Measurements from ENCODE around the gene SNRNP48. TPM values are rescaled to one million over a fixed set of nuclear protein-coding genes. Genes with fewer than 3 reads are reported as not detected.

Gene SNRNP48
- total RNA-seq, 2 experiments from 2014 or later, result 15.8 to 16.1 TPM

DNA sequence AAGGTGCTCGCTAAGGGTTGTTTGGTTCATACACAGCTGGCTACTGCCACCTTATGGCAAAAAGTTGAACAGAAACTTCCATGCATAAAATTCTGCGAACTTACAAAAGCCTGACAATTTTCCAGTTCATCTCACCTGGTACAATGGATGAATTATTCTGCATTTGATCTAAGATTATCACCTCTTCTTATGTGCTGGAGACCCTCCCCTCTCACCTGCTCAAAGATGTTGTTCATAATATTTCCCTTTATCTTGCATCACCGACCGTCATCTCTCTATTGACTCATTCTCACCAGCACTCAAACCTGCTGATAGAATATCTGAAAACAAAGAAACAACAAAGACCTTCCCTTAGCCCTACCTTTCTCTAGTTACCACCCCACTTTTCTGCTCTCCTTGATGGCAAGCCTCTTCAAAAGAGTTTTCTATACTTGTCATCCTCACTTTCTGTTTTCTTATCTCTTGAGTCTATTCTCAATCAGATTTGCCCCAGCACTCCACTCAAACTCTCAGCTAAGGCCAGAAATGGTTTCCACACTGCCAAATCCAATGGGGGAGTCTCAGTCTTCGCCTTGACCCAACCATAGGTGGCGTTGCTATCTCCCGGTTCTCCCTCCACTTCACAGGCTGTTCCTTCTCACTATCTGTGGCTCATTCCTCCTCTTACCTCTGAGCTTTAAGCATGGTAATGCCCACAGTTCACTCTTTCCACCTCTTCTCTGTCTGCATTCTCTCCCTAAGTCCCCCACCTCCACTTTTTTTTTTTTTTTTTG lies 25.8 kb downstream of the SNRNP48 start:
- no peak for DNase-seq
- peaks cover 18% of the 10 kb centered on the region for H3K4me1 Mint-ChIP-seq
- H3K9me3 Mint-ChIP-seq, result no peaks in the 10 kb centered on the region
- H3K27me3 Mint-ChIP-seq, result no peaks in the 10 kb centered on the region
- H3K4me3 Mint-ChIP-seq, result no peak overlapping the region
- H3K36me3 Mint-ChIP-seq, result peaks cover 4% of the 10 kb centered on the region
- H3K27ac Mint-ChIP-seq, result no peak overlapping the region

DNA sequence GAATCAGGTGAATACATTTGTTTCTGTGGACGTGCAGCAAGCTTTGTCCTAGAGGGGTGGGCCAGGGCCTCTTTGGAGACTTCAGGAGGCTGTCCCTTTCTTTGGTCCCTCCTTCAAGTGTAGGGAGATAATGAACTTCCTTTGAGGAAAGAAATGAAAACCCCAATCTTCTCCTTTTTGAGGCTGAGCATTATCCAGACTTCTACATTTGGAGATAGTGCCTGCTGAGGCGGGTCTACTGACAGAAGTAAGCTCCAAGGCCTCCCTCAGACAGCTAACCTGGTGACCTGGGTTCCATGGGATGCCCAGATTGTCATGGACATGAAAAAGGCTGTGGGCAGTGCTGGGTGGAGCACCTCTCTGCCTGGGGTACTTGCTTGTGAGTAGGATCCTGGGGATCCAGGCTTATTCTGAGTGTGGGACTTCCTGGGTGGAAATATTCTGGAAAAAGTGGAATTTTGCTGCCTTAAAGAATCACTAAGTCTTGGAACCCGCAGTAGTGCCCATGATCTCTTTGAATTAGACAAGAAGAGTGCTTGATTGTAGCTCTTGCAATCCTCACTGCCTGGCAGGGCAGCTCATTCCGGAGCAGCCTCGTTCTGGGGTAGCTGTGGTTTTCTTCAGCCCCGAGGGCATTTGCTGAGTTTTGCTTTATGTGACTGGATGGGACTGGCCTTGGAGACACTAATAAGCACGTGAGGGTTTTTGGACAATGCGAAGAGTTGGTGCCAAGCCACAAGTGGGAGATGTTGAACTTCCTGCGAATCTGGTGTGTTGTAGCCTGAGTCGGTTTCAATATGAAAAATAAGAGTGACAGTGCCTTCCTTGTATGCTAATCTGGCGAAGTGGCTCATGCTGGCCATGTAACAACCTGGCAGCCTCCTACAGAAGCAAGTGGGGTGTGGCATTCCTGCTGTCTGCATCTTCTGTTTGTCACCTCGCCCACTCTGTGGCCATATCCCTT lies 28.1 kb downstream of the SNRNP48 start:
- no peak overlapping the region for H3K27ac Mint-ChIP-seq
- DNase-seq, result no peak
- no peaks in the 10 kb centered on the region for H3K9me3 Mint-ChIP-seq
- H3K4me1 Mint-ChIP-seq, result peaks cover 18% of the 10 kb centered on the region
- H3K36me3 Mint-ChIP-seq, result no peaks in the 10 kb centered on the region
- H3K4me3 Mint-ChIP-seq, result no peak overlapping the region
- no peaks in the 10 kb centered on the region for H3K27me3 Mint-ChIP-seq

DNA sequence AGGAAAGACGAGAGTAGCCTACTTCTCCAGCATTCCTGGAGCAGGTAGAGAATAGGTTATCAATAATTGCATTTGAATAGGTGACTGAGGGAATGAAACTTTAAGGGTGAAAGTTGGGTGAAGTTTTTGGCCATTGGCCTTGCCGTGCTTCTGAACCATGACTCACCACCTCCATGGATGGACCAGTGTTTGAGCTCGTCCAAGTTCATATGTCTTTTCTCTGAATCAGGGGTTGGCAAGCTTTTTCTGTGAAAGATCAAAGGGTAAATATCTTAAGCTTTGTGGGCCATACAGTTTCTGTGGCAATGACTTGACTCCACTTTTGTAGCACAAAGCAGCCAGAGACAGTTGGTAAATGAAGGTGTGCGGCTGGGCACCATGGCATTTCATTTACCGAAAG lies 31.8 kb downstream of the SNRNP48 start:
- DNase-seq, result no peak
- H3K9me3 Mint-ChIP-seq, result no peaks in the 10 kb centered on the region
- H3K36me3 Mint-ChIP-seq, result no peaks in the 10 kb centered on the region
- H3K27me3 Mint-ChIP-seq, result peaks cover 3% of the 10 kb centered on the region
- peaks cover 9% of the 10 kb centered on the region for H3K4me1 Mint-ChIP-seq
- H3K27ac Mint-ChIP-seq, result no peak overlapping the region
- H3K4me3 Mint-ChIP-seq, result no peak overlapping the region

DNA sequence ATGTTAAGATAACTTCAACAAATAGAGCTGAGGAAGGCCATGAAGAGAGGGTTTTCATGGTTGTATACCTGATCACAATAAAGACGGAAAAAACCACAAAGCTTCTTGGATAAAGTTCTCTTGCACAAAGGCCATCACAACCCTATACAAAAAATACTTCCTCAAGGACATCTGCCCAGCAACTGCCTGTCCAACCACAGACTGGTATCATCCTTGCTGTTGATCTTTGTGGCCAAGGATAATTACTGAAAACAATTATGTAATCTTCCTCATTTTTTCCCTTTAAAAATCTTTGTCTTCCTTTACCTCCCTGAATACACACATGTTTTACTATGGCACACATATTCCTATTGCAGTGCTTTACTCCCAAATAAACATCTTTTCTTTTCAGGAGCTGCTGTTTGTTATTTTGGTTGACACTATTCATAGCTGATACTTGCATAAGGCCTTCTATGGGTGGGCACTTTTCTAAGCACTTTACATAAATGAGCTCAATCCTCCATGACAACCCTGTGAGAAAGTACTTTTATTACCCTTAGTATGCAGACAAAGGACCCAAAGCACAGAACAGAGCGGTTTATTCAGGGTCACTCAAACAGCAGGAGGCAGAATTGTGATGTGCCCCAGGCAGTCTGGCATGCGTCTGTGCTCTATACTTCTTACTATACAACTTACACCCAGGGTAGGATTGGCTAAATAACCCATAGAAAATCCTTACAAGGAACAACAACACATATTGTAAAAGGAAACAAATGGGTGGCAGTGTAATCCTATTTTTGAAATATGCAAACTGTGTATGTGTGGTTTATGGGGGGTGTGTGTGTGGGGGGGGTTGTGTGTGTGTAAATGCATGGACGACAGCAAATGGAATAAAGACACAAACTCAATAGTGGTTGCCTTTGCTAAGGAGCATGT lies 35.1 kb downstream of the SNRNP48 start:
- Mint-ChIP-seq H3K36me3 (no peaks in the 10 kb centered on the region), H3K9me3 (no peaks in the 10 kb centered on the region), H3K27me3 (peaks cover 8% of the 10 kb centered on the region), H3K27ac (no peak overlapping the region), H3K4me1 (no peaks in the 10 kb centered on the region), H3K4me3 (no peak overlapping the region)
- no peak for DNase-seq

DNA sequence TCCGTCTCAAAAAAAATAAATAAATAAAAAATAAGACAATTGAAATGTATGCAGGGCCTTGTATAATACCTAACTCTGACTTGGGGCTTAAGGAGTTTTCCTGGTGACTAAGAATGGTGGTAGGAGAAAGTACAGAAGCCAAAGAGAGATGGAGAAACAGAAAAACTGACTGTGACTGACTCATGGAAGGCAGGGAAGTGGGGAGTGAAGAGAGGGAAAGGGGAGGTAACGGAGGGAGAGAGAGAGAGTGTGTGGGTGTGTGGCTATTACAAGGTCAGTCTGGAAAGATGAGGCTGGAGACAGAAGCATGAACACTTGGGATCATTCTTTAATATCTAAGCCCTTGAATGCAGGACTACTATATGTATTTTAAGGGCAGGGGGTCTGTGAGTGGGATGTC lies 38.5 kb downstream of the SNRNP48 start:
- no peak overlapping the region for H3K4me3 Mint-ChIP-seq
- no peak for DNase-seq
- H3K9me3 Mint-ChIP-seq, result no peaks in the 10 kb centered on the region
- H3K36me3 Mint-ChIP-seq, result no peaks in the 10 kb centered on the region
- H3K27me3 Mint-ChIP-seq, result peaks cover 8% of the 10 kb centered on the region
- no peak overlapping the region for H3K27ac Mint-ChIP-seq
- H3K4me1 Mint-ChIP-seq, result no peaks in the 10 kb centered on the region

DNA sequence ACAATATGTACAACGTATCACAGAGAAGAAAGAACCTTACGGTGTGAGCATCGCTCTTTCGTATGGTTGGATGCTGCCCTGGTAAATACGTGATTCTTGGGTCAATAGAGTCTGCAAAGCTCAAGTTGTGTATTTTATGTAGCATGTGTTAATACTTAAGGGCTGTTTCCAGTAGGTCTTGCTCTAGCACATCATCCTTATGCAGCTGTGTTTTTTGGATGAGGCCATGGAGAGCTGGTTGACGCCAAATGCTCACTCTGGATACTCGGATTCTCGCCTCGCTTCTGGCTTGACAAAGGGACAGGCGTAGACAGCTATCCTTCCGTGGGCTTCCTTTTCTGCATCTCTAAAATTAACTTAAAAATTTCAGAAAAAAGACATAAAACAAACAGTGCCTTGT lies 38.9 kb downstream of the SNRNP48 start:
- no peak overlapping the region for H3K4me3 Mint-ChIP-seq
- peaks cover 6% of the 10 kb centered on the region for H3K27me3 Mint-ChIP-seq
- H3K9me3 Mint-ChIP-seq, result no peaks in the 10 kb centered on the region
- H3K4me1 Mint-ChIP-seq, result no peaks in the 10 kb centered on the region
- H3K27ac Mint-ChIP-seq, result no peak overlapping the region
- H3K36me3 Mint-ChIP-seq, result no peaks in the 10 kb centered on the region
- DNase-seq, result no peak

DNA sequence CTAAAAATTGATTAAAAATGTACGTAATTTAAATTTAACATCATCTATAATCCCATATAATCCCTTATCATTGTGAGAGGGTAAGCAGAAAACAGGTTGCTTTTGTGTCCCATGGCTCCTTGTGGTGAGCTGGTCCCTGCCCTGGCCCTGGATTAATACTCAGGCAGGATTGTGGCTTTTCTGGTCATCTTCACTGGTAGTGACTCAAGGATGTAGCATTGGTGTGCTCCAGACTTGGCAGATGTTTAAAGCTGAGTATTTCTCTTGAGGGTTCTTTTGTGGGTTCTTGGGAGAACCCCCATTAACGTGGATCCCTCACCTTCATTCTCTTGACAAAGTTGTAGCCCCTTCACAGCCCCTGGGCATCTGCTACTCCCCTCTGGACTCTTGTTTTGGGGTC lies 39.3 kb downstream of the SNRNP48 start:
- Mint-ChIP-seq H3K36me3 (no peaks in the 10 kb centered on the region), H3K4me3 (no peak overlapping the region), H3K9me3 (no peaks in the 10 kb centered on the region), H3K4me1 (no peaks in the 10 kb centered on the region), H3K27ac (no peak overlapping the region), H3K27me3 (peaks cover 6% of the 10 kb centered on the region)
- no peak for DNase-seq

DNA sequence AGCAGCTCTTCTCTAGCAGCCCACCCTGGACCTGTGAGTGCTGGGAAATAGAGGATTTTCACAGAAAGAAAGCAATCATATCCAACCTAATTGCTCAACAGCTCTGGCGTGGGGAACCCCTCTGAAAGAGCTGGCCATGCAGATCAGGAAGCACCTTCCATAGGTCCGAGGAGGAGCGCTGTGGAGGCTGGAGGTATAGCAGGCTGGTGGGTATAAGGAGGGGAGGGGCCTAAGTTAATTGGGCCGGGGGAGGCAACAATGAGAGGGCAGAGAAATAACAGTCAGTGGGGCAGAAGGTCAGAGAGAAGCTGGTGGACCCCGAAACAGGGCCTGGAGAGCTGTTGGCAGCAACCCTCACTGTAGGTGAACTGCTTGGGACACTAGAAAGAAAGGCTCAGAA lies 40.8 kb downstream of the SNRNP48 start:
- Mint-ChIP-seq H3K9me3 (no peaks in the 10 kb centered on the region), H3K27me3 (peaks cover 13% of the 10 kb centered on the region), H3K36me3 (no peaks in the 10 kb centered on the region)

DNA sequence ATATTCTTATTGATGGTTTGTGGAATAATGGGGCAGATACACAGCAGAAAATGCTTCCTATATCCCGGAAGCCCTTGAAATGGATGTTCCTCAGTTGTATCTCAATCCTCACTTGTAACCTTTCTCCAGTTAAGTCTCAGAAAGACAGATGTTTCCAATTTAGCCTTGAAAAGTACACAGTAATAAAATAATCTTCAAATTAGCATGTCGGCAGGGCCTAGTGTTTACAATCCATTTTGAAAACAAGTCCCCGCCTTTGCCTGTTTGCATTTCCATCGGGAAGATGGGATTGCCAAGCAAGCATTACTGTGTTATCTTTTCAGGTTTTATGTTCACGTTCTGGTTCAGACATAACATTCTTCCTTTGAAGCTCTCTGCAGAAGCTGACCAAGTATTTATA lies 41.5 kb downstream of the SNRNP48 start:
- H3K4me1 Mint-ChIP-seq, result no peaks in the 10 kb centered on the region
- H3K36me3 Mint-ChIP-seq, result no peaks in the 10 kb centered on the region
- no peak overlapping the region for H3K4me3 Mint-ChIP-seq
- H3K27ac Mint-ChIP-seq, result no peak overlapping the region
- no peak for DNase-seq
- peaks cover 17% of the 10 kb centered on the region for H3K27me3 Mint-ChIP-seq
- H3K9me3 Mint-ChIP-seq, result no peaks in the 10 kb centered on the region

More for the DNA sequence above, 40.8 kb downstream of the SNRNP48 start:
- Mint-ChIP-seq H3K4me1 (no peaks in the 10 kb centered on the region), H3K4me3 (no peak overlapping the region), H3K27ac (no peak overlapping the region)
- no peak for DNase-seq

DNA sequence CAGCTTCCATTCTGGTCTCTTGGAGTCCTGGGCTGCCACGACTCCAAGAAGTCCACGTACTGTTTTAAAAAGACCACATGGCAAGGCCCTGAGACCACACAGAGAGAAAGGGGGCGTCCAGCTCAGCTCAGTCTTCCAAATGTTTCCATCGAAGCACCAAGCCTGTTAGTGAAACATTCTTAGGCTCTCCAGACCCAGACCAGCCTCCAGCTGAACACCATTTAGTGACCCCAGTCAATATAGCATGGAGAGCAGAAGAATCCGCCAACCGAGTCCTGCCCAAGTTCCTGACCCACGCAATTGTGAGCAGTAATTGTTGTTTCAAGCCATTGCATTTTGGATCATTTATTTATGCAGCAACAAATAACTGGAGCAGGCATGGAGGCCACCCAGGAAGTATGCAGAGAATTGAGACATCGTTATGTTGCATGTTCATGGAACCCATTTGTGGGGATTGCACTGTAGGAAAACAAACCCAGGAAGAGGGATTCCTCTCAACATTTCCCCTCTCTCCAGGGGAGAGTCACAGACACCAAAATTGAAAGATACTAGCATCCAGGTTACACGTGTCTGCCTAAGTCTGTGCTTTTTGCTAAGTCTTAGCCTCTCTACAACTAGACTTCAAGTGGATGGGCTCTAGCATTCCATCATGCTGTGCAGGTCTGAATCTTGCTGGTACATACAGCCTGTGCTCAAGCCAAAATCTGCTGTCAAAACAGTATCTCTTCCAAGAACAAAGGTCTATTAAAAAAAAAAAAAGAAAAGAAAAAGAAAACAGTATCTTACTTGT lies 42.7 kb downstream of the SNRNP48 start:
- no peak overlapping the region for H3K4me3 Mint-ChIP-seq
- no peaks in the 10 kb centered on the region for H3K4me1 Mint-ChIP-seq
- no peak for DNase-seq
- H3K9me3 Mint-ChIP-seq, result no peaks in the 10 kb centered on the region
- no peaks in the 10 kb centered on the region for H3K36me3 Mint-ChIP-seq
- H3K27me3 Mint-ChIP-seq, result peaks cover 17% of the 10 kb centered on the region
- H3K27ac Mint-ChIP-seq, result no peak overlapping the region

DNA sequence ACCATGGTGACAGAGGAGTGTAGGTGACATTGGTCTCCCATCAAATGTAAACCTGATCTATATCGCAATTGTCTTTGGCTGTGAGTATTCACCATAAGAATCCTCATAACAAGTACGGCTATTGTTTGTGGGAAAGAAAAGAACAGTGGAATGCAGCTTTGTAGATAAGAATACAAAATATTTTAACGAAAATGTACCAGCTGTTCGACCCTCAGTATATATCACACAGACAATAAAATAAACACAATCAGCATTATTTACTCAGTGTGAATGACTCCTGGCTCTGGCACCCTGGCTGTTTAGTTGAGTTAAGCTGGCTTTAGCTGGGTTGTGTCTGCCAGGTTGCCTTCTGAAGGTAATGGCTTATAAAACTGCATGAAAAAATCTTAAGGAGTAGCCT lies 43.4 kb downstream of the SNRNP48 start:
- no peak for DNase-seq
- H3K27me3 Mint-ChIP-seq, result peaks cover 17% of the 10 kb centered on the region
- no peaks in the 10 kb centered on the region for H3K9me3 Mint-ChIP-seq
- no peak overlapping the region for H3K4me3 Mint-ChIP-seq
- no peaks in the 10 kb centered on the region for H3K36me3 Mint-ChIP-seq
- no peaks in the 10 kb centered on the region for H3K4me1 Mint-ChIP-seq
- H3K27ac Mint-ChIP-seq, result no peak overlapping the region

DNA sequence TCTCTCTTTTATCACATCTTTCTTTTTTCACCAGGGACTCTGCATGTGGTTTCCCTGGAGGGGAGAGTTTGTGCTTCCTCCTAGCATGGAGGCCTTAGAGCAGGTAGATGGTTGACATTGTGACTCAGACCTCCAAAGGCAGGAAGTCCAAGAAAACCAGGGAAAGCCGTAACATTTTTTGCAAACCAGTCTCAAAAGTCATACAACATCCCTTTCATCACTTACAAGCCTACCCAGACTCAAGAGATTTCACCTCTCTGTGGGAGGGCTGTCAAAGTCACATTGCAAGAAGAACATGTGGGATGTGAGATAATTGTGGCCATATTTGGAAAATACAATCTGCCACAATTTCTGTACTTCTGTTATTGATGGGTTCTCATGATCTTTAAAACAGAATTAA lies 46.2 kb downstream of the SNRNP48 start:
- Mint-ChIP-seq H3K36me3 (no peaks in the 10 kb centered on the region), H3K27me3 (peaks cover 11% of the 10 kb centered on the region), H3K4me1 (no peaks in the 10 kb centered on the region), H3K4me3 (no peak overlapping the region), H3K27ac (no peak overlapping the region), H3K9me3 (no peaks in the 10 kb centered on the region)
- no peak for DNase-seq

DNA sequence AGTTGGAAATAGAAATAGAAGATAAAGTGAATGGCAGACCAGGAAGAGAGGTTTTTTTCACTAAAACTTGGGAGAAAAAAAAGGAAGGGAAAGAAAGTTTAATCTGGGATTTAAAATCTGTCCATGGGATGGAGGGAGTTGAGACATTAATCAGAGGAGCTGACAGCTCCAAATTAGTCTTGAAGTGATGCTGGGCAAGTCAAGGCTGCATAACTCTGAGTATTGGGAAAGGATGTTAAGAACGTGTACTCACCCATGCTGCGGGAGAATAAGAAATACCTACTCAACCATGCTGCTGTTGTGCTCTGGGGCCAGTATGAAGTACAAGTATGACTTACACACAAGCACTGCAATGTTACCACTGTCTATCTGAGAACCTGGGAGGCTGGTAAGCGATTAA lies 47.5 kb downstream of the SNRNP48 start:
- no peak for DNase-seq
- Mint-ChIP-seq H3K9me3 (no peaks in the 10 kb centered on the region), H3K4me1 (no peaks in the 10 kb centered on the region), H3K27ac (no peak overlapping the region), H3K36me3 (no peaks in the 10 kb centered on the region), H3K27me3 (peaks cover 11% of the 10 kb centered on the region), H3K4me3 (no peak overlapping the region)

DNA sequence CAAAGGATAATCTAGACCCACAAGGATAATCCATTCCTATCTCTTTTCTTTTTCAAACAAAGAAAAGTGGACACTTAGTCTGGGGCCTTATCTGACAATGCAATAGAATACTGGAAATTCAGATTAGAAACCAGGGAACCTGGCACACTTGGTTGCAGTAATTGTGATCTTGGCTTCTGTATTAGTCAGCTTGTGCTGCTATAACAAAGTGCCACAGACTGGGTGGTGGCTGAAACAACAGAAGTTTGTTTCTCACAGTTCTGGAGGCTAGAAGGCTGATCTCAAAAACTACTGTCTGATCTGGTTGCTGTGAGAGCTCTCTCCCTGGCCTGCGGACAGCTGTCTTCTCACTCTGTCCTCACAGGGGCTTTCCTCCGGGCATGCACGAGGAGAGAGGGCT lies 49.4 kb downstream of the SNRNP48 start:
- H3K4me1 Mint-ChIP-seq, result no peaks in the 10 kb centered on the region
- no peak overlapping the region for H3K27ac Mint-ChIP-seq
- H3K27me3 Mint-ChIP-seq, result peaks cover 11% of the 10 kb centered on the region
- H3K36me3 Mint-ChIP-seq, result no peaks in the 10 kb centered on the region
- DNase-seq, result no peak
- no peak overlapping the region for H3K4me3 Mint-ChIP-seq
- H3K9me3 Mint-ChIP-seq, result no peaks in the 10 kb centered on the region

Measured in activated naive CD8-positive, alpha-beta T cell treated with anti-CD3 and anti-CD28 coated beads for 36 hours (primary cell).